Measurements from ENCODE around the gene LRMDA. TPM values are rescaled to one million over a fixed set of nuclear protein-coding genes. Genes with fewer than 3 reads are reported as not detected.

LRMDA gene
- polyA plus RNA-seq, 1 donor (not counting 4 experiments of a cell fraction or from before 2014, with no cell fraction given): not detected

DNA sequence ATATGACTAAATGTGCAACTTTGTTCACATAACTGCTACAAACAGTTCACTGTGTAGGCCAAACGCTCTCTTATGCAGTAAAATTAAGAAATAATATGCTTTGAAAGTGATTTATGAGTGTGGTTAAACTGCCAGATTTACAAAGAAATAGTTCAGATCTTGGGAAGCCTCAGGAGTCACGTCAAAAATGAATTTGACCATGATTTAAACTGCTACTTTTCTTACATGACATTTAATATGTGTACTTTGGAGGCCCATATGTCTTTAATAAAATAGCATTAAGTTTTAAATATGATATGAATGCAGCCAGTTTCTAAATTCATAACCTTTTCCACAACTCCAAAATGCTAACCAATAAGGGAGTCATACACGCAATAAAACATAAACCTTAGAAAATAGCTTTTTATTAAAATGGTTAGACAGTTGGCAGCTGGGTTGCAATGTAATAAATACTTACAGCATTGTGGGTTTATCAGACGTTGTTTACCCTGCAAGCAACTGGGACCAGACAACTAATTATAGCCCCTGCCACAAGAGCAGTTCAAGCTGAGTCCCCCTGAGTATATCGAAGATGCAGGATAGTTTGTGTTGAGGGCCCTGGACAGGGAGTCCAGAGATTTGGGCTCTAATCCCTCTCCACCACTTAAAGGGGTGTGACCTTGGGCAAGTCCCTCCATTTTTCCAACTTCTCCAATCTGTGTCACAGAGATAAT, 640.4 kb downstream of the LRMDA start:
- no peak for FAIRE-seq
- no peak overlapping the region for H3K4me3 ChIP-seq (ENCODE audit: control insufficient read depth in 2 of 3, extremely low read depth in 1 of 3, insufficient read depth in 2 of 3, low read depth in 1 of 3, low read length in 3 of 3)
- no peak overlapping the region for H2AFZ ChIP-seq (ENCODE audit: control insufficient read depth, low read length)
- H3K27ac ChIP-seq (ENCODE audit: control insufficient read depth, insufficient read depth, low read length): no peak overlapping the region
- no peaks in the 10 kb centered on the region for H3K9me1 ChIP-seq (ENCODE audit: control insufficient read depth, extremely low read depth, insufficient read depth, low read length)
- H3K27me3 ChIP-seq (ENCODE audit: control insufficient read depth, extremely low read depth, insufficient read depth, low read length): no peaks in the 10 kb centered on the region
- H3K4me1 ChIP-seq (ENCODE audit: control insufficient read depth, extremely low read depth, insufficient read depth, low read length): no peaks in the 10 kb centered on the region
- H3K79me2 ChIP-seq (ENCODE audit: control insufficient read depth, insufficient read depth, low read length): no peaks in the 10 kb centered on the region
- TF ChIP-seq EZH2 (IDR thresholded peaks at IDR 0.05; ENCODE audit: low read length): no peak
- TF ChIP-seq, protein P1, sequence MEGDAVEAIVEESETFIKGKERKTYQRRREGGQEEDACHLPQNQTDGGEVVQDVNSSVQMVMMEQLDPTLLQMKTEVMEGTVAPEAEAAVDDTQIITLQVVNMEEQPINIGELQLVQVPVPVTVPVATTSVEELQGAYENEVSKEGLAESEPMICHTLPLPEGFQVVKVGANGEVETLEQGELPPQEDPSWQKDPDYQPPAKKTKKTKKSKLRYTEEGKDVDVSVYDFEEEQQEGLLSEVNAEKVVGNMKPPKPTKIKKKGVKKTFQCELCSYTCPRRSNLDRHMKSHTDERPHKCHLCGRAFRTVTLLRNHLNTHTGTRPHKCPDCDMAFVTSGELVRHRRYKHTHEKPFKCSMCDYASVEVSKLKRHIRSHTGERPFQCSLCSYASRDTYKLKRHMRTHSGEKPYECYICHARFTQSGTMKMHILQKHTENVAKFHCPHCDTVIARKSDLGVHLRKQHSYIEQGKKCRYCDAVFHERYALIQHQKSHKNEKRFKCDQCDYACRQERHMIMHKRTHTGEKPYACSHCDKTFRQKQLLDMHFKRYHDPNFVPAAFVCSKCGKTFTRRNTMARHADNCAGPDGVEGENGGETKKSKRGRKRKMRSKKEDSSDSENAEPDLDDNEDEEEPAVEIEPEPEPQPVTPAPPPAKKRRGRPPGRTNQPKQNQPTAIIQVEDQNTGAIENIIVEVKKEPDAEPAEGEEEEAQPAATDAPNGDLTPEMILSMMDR (optimal IDR thresholded peaks at IDR 0.05 in 1 of 3, IDR thresholded peaks at IDR 0.05 in 1 of 3, conservative IDR thresholded peaks at IDR 0.05 in 1 of 3; ENCODE audit: extremely low read depth in 1 of 3, insufficient read depth in 2 of 3, low read length in 3 of 3): no peak
- no peaks in the 10 kb centered on the region for H3K36me3 ChIP-seq (ENCODE audit: control insufficient read depth in 2 of 2, extremely low read depth in 1 of 2, insufficient read depth in 2 of 2, low read length in 2 of 2)
- no peaks in the 10 kb centered on the region for H3K9me3 ChIP-seq (ENCODE audit: control insufficient read depth, low read depth, low read length)
- dilution Hi-C loops (cut with MboI; ENCODE audit: extremely low pct_ligation_motif_present, low sequenced_read_pairs): no loop called here
- no peaks in the 10 kb centered on the region for H4K20me1 ChIP-seq (ENCODE audit: control insufficient read depth, extremely low read depth, insufficient read depth, low read length)
- H3K4me2 ChIP-seq (ENCODE audit: control insufficient read depth, extremely low read depth, insufficient read depth, low read depth, low read length): no peak overlapping the region
- DNase-seq (ENCODE audit: low read depth, low spot score): no peak
- H3K9ac ChIP-seq (ENCODE audit: control insufficient read depth, extremely low read depth, insufficient read depth, low read length): no peak overlapping the region

GRCh38 chr10:76072384-76072783, 641.0 kb downstream of the LRMDA start:
- no peaks in the 10 kb centered on the region for H3K9me1 ChIP-seq (ENCODE audit: control insufficient read depth, extremely low read depth, insufficient read depth, low read length)
- no peaks in the 10 kb centered on the region for H3K27me3 ChIP-seq (ENCODE audit: control insufficient read depth, extremely low read depth, insufficient read depth, low read length)
- no peak overlapping the region for H2AFZ ChIP-seq (ENCODE audit: control insufficient read depth, low read length)
- DNase-seq (ENCODE audit: low read depth, low spot score) (no peak), FAIRE-seq (no peak)
- no peak overlapping the region for H3K9ac ChIP-seq (ENCODE audit: control insufficient read depth, extremely low read depth, insufficient read depth, low read length)
- H3K27ac ChIP-seq (ENCODE audit: control insufficient read depth, insufficient read depth, low read length): no peak overlapping the region
- no peak overlapping the region for H3K4me2 ChIP-seq (ENCODE audit: control insufficient read depth, extremely low read depth, insufficient read depth, low read depth, low read length)
- dilution Hi-C loops (cut with MboI; ENCODE audit: extremely low pct_ligation_motif_present, low sequenced_read_pairs): no loop called here
- TF ChIP-seq EZH2 (IDR thresholded peaks at IDR 0.05; ENCODE audit: low read length): no peak
- TF ChIP-seq, protein P1 (optimal IDR thresholded peaks at IDR 0.05 in 1 of 3, IDR thresholded peaks at IDR 0.05 in 1 of 3, conservative IDR thresholded peaks at IDR 0.05 in 1 of 3; ENCODE audit: extremely low read depth in 1 of 3, insufficient read depth in 2 of 3, low read length in 3 of 3): no peak
- H3K4me3 ChIP-seq (ENCODE audit: control insufficient read depth in 2 of 3, extremely low read depth in 1 of 3, insufficient read depth in 2 of 3, low read depth in 1 of 3, low read length in 3 of 3): no peak overlapping the region
- H4K20me1 ChIP-seq (ENCODE audit: control insufficient read depth, extremely low read depth, insufficient read depth, low read length): no peaks in the 10 kb centered on the region
- no peaks in the 10 kb centered on the region for H3K36me3 ChIP-seq (ENCODE audit: control insufficient read depth in 2 of 2, extremely low read depth in 1 of 2, insufficient read depth in 2 of 2, low read length in 2 of 2)
- H3K4me1 ChIP-seq (ENCODE audit: control insufficient read depth, extremely low read depth, insufficient read depth, low read length): no peaks in the 10 kb centered on the region
- no peaks in the 10 kb centered on the region for H3K79me2 ChIP-seq (ENCODE audit: control insufficient read depth, insufficient read depth, low read length)
- no peaks in the 10 kb centered on the region for H3K9me3 ChIP-seq (ENCODE audit: control insufficient read depth, low read depth, low read length)

Measured in keratinocyte (primary cell).